SK-N-SH treated with all-trans-retinoic acid at 6 μM for 48 hours (cell line): Measurements from ENCODE around the gene WRAP73.

Experiments used
- ARNTL ChIP-seq: fragments of 450-650 bp; formaldehyde crosslinking; IDR thresholded peaks from 2 replicates; pipeline ENCODE4 v1.5.0; 2020; ENCODE audit warnings: low read depth, mild to moderate bottlenecking, moderate library complexity, borderline replicate concordance
- ESRRG ChIP-seq: fragments of 250-450 bp; sonication (Bioruptor Pico); IDR thresholded peaks from 2 replicates; pipeline ENCODE4 v1.6.1; 2021; ENCODE audit warnings: mild to moderate bottlenecking
- OSR1 ChIP-seq: fragments of 250-450 bp; sonication (Bioruptor Pico); IDR thresholded peaks from 2 replicates; pipeline ENCODE4 v1.8.0; 2022; ENCODE audit warnings: moderate library complexity, mild to moderate bottlenecking, inconsistent platforms
- RARB ChIP-seq: fragments of 250-450 bp; sonication (Bioruptor Pico); IDR thresholded peaks from 2 replicates; pipeline ENCODE4 v1.8.0; 2021; ENCODE audit warnings: mild to moderate bottlenecking, moderate library complexity
- TCF4 ChIP-seq: fragments of 250-450 bp; sonication (Bioruptor Pico); IDR thresholded peaks from 2 replicates; pipeline ENCODE4 v1.8.0; 2021; ENCODE audit warnings: mild to moderate bottlenecking, moderate library complexity, borderline replicate concordance
- ZC3H10 ChIP-seq: fragments of 250-450 bp; sonication (Bioruptor Pico); IDR thresholded peaks from 2 replicates; pipeline ENCODE4 v1.5.1; 2021; ENCODE audit warnings: mild to moderate bottlenecking, moderate library complexity
- ZFP30 ChIP-seq: fragments of 450-650 bp; formaldehyde crosslinking; IDR thresholded peaks from 2 replicates; pipeline ENCODE4 v1.5.0; 2022; ENCODE audit warnings: mild to moderate bottlenecking, moderate library complexity
- ZNF565 ChIP-seq: fragments of 450-650 bp; formaldehyde crosslinking; conservative IDR thresholded peaks from 2 replicates; pipeline ENCODE4 v1.5.0; 2020; ENCODE audit warnings: low read depth, mild to moderate bottlenecking, moderate library complexity
- TF ChIP-seq, protein P1 (sequence below): fragments of 250-450 bp; sonication (Bioruptor Pico); IDR thresholded peaks from 2 replicates; pipeline ENCODE4 v1.8.0; 2021; ENCODE audit warnings: low read depth, mild to moderate bottlenecking, moderate library complexity, borderline replicate concordance
- TF ChIP-seq, protein P2 (sequence below): fragments of 250-450 bp; sonication (Bioruptor Pico); IDR thresholded peaks from 2 replicates; pipeline ENCODE4 v1.8.0; 2020; ENCODE audit warnings: mild to moderate bottlenecking, moderate library complexity, borderline replicate concordance

DNA sequence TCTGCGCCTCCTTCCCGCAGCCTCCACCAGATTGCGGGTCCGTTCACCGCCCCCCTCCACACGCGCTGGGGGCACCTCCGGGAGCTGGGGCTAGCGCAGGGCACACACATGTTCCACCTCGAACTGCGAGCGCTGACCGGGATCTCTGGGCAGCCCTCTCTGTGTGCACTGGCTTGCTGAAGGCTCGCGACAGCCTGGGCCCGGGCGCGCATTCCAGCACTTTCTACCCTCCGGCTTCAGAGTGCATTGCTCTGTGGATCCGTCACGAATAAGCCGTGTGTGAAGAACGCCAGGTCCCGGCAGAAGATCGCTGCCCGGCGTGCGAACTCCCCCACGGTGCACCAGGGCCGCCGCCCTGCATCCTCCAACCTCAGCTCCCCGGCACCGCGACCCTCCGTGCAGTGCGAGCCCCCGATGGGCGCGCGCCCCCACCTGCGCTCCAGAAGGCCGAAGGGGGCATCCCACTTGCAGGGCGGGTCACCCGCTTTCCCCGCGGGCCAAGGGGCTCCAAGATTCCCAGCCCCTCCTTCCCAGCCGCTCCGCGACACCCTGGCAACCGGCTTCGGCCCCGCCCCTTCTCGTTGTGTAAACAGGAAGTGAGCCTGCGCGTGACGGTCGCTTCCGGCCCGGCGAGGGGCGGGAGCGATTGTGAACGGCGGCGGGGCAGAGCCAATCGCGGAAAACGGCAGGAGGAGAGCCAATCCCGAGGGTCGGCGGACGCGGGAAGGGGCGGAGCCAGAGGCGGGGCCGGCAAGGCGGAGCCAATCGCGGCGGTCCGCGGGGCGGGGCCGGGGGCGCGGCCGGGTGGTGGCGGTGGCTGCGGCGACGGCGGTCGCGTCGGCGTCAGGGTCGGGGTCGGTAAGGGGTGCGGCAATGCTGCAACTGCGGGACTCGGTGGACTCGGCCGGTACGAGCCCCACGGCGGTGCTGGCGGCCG is 25.4 kb downstream of the WRAP73 start, which contains the start of gene TPRG1L:
- TF ChIP-seq ZFP30 (no peak), ZC3H10 (CRISPR knock-in tag) (no peak), RARB (CRISPR knock-in tag) (no peak), TCF4 (CRISPR knock-in tag) (no peak), ESRRG (CRISPR knock-in tag) (no peak), OSR1 (CRISPR knock-in tag) (no peak), ZNF565 (CRISPR knock-in tag) (no peak), ARNTL (no peak)
- TF ChIP-seq, protein P1, sequence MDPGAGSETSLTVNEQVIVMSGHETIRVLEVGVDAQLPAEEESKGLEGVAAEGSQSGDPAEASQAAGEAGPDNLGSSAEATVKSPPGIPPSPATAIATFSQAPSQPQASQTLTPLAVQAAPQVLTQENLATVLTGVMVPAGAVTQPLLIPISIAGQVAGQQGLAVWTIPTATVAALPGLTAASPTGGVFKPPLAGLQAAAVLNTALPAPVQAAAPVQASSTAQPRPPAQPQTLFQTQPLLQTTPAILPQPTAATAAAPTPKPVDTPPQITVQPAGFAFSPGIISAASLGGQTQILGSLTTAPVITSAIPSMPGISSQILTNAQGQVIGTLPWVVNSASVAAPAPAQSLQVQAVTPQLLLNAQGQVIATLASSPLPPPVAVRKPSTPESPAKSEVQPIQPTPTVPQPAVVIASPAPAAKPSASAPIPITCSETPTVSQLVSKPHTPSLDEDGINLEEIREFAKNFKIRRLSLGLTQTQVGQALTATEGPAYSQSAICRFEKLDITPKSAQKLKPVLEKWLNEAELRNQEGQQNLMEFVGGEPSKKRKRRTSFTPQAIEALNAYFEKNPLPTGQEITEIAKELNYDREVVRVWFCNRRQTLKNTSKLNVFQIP (CRISPR knock-in tag), result no peak
- TF ChIP-seq, protein P2, sequence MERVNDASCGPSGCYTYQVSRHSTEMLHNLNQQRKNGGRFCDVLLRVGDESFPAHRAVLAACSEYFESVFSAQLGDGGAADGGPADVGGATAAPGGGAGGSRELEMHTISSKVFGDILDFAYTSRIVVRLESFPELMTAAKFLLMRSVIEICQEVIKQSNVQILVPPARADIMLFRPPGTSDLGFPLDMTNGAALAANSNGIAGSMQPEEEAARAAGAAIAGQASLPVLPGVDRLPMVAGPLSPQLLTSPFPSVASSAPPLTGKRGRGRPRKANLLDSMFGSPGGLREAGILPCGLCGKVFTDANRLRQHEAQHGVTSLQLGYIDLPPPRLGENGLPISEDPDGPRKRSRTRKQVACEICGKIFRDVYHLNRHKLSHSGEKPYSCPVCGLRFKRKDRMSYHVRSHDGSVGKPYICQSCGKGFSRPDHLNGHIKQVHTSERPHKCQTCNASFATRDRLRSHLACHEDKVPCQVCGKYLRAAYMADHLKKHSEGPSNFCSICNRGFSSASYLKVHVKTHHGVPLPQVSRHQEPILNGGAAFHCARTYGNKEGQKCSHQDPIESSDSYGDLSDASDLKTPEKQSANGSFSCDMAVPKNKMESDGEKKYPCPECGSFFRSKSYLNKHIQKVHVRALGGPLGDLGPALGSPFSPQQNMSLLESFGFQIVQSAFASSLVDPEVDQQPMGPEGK (CRISPR knock-in tag), result no peak
